K562 (cell line): Measurements from ENCODE around the gene SH3D19. TPM values are rescaled to one million over a fixed set of nuclear protein-coding genes. Genes with fewer than 3 reads are reported as not detected.

ENCODE experiments used
- CHD2 ChIP-seq: IDR thresholded peaks from 2 replicates; pipeline ENCODE4 v1.6.1; 2011; ENCODE audit warnings: low read depth, low read length
- CREB1 ChIP-seq, 2 experiments: sonication (generic) in 1 of 2; formaldehyde crosslinking in 1 of 2; IDR thresholded peaks; 2 replicates each; pipeline versions ENCODE4 v1.6.1 to v1.8.0; 2012 to 2022; ENCODE audit warnings: inconsistent platforms in 1 of 2, mild to moderate bottlenecking in 1 of 2, missing genetic modification reagents in 1 of 2, moderate library complexity in 1 of 2
- HES1 ChIP-seq: fragments of 450-650 bp; IDR thresholded peaks from 2 replicates; pipeline ENCODE4 v1.6.1; 2016; ENCODE audit warnings: low read depth, mild to moderate bottlenecking, moderate library complexity
- HMBOX1 ChIP-seq: sonication (generic); IDR thresholded peaks from 2 replicates; pipeline ENCODE4 v1.6.1; 2016
- IRF2 ChIP-seq: sonication (generic); formaldehyde crosslinking; IDR thresholded peaks from 2 replicates; pipeline ENCODE4 v1.8.1; 2022; ENCODE audit warnings: mild to moderate bottlenecking, missing genetic modification reagents
- POLR2AphosphoS2 ChIP-seq: IDR thresholded peaks from 2 replicates; pipeline ENCODE4 v1.6.1; 2012; ENCODE audit warnings: low read length, improper control_type of control experiment
- PRMT5 ChIP-seq: sonication (generic); formaldehyde crosslinking; IDR thresholded peaks from 2 replicates; pipeline ENCODE4 v1.5.0; 2020; ENCODE audit warnings: missing genetic modification reagents
- RNF219 ChIP-seq: fragments of 250-450 bp; sonication (Bioruptor Pico); IDR thresholded peaks from 2 replicates; pipeline ENCODE4 v1.5.0; 2022; ENCODE audit warnings: mild to moderate bottlenecking
- SIX5 ChIP-seq, 2 experiments: IDR thresholded peaks; 2 replicates each; pipeline ENCODE4 v1.6.1; 2011; ENCODE audit warnings: low read length in 2 of 2, borderline replicate concordance in 1 of 2, low read depth in 1 of 2, mild to moderate bottlenecking in 1 of 2, moderate library complexity in 1 of 2; ENCODE audit not compliant: insufficient read depth in 1 of 2
- TGIF2 ChIP-seq: sonication (generic); formaldehyde crosslinking; IDR thresholded peaks from 2 replicates; pipeline ENCODE4 v1.8.1; 2022; ENCODE audit warnings: mild to moderate bottlenecking, missing genetic modification reagents, moderate library complexity
- ZNF280A ChIP-seq: fragments of 450-650 bp; IDR thresholded peaks from 2 replicates; pipeline ENCODE4 v1.6.1; 2018; ENCODE audit warnings: mild to moderate bottlenecking, low read depth; ENCODE audit not compliant: partially characterized antibody
- ZNF512 ChIP-seq: IDR thresholded peaks from 2 replicates; pipeline ENCODE4 v1.6.1; 2016; ENCODE audit warnings: missing genetic modification characterization, missing compliant biosample characterization
- ZNF518B ChIP-seq: fragments of 250-450 bp; sonication (Bioruptor Pico); IDR thresholded peaks from 2 replicates; pipeline ENCODE4 v1.5.0; 2021; ENCODE audit warnings: mild to moderate bottlenecking, moderate library complexity
- ZNF589 ChIP-seq: fragments of 200-800 bp; sonication (Bioruptor generic); IDR thresholded peaks from 2 replicates; pipeline ENCODE4 v1.6.1; 2016; ENCODE audit warnings: low read depth, missing genetic modification characterization, missing compliant biosample characterization
- polyA plus RNA-seq, 8 experiments: library from polyadenylated mRNA; depleted of rRNA in 4 of 8; stranded (reverse) in 5 of 8; unstranded in 3 of 8; fragments of >200 nt; fragmentation: Nextera tagmentation in 2 of 8; fragmentation: Illumina TruSeq in 1 of 8; extraction: Ambion mirVana in 2 of 8; extraction: Trizol in 1 of 8; gene quantifications; 2 replicates each; pipeline versions ENCODE4 v1.2.1 to v1.2.3, GENCODE V29; 2011 to 2014; ENCODE audit warnings: inconsistent platforms in 1 of 8, missing spikeins in 1 of 8
- total RNA-seq, 7 experiments: library from RNA; depleted of rRNA in 6 of 7; stranded (reverse); fragments of >200 nt in 6 of 7; fragmentation: Illumina TruSeq in 2 of 7; extraction: Trizol in 2 of 7; gene quantifications; 2 replicates each; pipeline versions ENCODE4 v1.2.1 to v1.2.3, GENCODE V29; 2011 to 2021; ENCODE audit warnings: low replicate concordance in 1 of 7

Gene SH3D19
- total and polyA plus RNA-seq, 9 of the 15 experiments (the other 6 are each of a cell fraction or from before 2014, with no cell fraction given), result 0.42 to 2.2 (median 1.1) TPM; not detected in 6

- TF ChIP-seq ZNF512 (tag), result no peak
- TF ChIP-seq TGIF2 (CRISPR knock-in tag), result peak; percentile 85; the same call in 1 of the 2 replicates
- TF ChIP-seq ZNF280A, result no peak
- TF ChIP-seq SIX5 (IDR thresholded peaks at IDR 0.05; ENCODE audit: borderline replicate concordance in 1 of 2, insufficient read depth in 1 of 2, low read depth in 1 of 2, low read length in 2 of 2), result peak; percentile 9 to 40; a peak in 1 of 4 replicates
- no peak for TF ChIP-seq PRMT5
- peak; percentile 79; the same call in 1 of the 2 replicates for TF ChIP-seq POLR2AphosphoS2
- TF ChIP-seq IRF2, result no peak
- no peak; the same call in 1 of the 2 replicates for TF ChIP-seq ZNF589
- TF ChIP-seq HES1, result 0 out of 2 replicates have a peak, but pooled peaks have one; percentile 20
- TF ChIP-seq RNF219, result no peak
- no peak for TF ChIP-seq ZNF518B (CRISPR knock-in tag)
- peak; percentile 96 for TF ChIP-seq CHD2
- peak; percentile 25; the same call in 1 of the 2 replicates for TF ChIP-seq HMBOX1
- peak; percentile 84 for TF ChIP-seq CREB1 (IDR thresholded peaks at IDR 0.05)
- TF ChIP-seq CREB1 (CRISPR knock-in tag; IDR thresholded peaks at IDR 0.05), result peak; percentile 90
These were observed 226.0 kb downstream of the SH3D19 start, which contains the start of gene RPS3A (continued) for GRCh38 chr4:151099229-151099975.
